Fibroblast of skin of left biceps (primary cell): Measurements from ENCODE around the gene ADD3.
"Not testable (repeated sequence)": the region's sequence is repeated elsewhere in the genome, so short reads cannot be mapped to it uniquely, and the experiment has no call there.

Experiments
- DNase-seq, 2 experiments: peaks; one replicate each; pipeline ENCODE4 v3.0.0-alpha.2; 2013; ENCODE audit warnings: low read depth in 2 of 2

Gene ADD3

GRCh38 chr10:110107430-110107829 is 99.6 kb downstream of the ADD3 start:
- DNase-seq: no peak

DNA sequence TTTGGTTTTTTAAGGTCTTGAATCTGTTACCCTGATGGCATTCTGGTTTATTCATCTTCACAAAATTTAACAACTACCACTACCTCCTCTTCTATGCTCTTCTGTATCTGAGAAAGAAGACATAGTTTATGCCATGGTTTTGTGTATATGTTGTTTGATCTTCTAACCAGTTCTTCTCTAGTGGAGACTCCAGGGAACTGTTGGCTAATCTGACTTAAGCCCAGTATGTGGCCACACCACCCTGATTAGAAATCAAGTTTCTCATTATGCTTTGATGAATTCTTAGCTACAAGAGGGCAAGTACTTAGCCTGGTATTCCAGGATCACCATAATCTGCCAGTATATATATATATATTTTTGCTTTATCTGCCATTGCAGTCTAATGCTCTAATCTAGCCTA is 100.1 kb downstream of the ADD3 start:
- DNase-seq: no peak

GRCh38 chr10:110109511-110109910 is 101.7 kb downstream of the ADD3 start:
- DNase-seq: no peak

- no peak for DNase-seq
These were observed 102.6 kb downstream of the ADD3 start for GRCh38 chr10:110110338-110110737.

DNA sequence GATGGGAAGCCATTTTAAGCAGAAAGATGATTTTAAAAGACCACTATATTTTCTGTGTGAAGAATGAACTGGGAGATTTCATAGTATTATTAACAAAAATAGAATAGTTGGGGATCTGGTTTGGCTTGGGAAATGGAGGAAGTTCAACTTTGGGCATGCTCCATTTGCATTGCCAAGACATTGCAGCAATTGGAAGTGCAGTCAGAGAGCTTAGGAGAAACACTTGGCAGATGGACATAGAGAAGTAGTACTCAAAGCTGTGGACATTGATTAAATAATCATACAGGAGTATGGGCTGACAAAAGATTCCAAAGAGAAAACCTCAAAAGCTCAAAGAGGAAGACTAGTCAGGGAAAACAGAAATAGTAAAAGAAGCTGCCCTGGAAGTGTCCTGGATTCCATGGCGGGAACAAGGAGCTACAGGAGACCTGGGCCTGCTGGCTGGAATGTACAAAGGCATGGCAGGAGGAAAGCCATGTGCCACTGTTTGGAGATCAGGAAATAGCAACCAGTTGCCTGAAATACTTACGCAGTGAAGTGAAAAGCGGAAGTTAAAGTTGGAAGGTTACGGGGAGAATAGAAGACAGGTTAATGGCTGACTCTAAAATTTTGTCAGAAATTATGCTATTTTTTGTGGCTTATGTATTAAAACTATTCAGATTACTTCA is 106.0 kb downstream of the ADD3 start:
- no peak for DNase-seq

- DNase-seq: not testable (repeated sequence)
These were observed 106.9 kb downstream of the ADD3 start for GRCh38 chr10:110114668-110115067.

DNA sequence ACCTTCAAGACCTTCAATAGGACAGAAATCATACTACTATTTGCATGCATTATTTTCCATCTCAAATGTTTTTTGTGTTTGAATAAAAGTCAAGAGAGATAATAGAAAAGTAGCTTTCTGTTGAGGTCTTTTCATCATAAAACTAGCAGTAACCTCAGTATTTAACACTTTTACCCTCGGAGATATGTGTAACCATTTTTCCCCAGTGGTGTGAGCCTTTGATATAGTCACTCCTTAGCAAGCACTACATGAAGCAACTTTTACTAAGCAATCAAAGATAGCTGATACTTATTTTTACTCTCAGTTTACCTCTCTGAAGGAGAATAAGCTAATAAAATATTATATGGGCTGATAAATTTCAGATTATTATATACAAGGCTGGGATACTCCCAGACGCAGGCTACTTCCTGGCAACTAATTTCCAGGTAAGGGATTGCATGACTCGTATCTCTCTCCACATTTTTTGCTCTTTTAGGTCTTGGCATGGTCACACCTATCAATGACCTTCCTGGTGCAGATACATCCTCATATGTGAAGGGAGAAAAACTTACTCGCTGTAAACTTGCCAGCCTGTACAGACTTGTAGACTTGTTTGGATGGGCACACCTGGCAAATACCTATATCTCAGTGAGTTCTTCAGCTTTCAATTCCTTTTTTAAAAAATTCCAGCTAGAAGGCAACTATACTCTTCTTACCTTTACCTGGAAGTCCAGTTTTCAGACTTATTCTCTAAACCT is 108.2 kb downstream of the ADD3 start:
- DNase-seq: no peak

GRCh38 chr10:110118891-110119621 is 111.3 kb downstream of the ADD3 start:
- no peak for DNase-seq

DNA sequence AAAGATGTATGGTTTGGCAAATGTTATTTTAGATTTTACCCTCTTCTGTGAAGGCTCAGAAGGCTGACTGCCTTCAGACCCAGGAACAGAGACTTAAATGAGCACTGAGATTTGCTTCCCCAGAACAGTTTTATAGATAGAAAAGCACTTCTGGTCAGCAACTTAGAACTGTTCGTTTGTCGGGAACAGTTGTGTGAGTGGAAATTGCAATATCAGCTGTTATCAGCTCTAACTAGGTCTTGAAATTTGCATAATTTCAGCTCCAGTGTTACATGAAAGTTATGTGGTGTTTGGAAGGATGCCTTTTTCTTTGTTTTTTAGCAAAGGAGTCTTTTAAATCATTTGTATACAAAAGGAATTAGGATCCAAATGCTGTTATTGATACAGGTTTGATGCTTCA is 115.8 kb downstream of the ADD3 start:
- no peak for DNase-seq

- no peak for DNase-seq
These were observed 121.7 kb downstream of the ADD3 start for GRCh38 chr10:110129490-110129889.

- DNase-seq: no peak
These were observed 127.1 kb downstream of the ADD3 start for GRCh38 chr10:110134917-110135316.

- DNase-seq: not testable (repeated sequence)
These were observed 128.1 kb downstream of the ADD3 start for GRCh38 chr10:110135836-110136235.

DNA sequence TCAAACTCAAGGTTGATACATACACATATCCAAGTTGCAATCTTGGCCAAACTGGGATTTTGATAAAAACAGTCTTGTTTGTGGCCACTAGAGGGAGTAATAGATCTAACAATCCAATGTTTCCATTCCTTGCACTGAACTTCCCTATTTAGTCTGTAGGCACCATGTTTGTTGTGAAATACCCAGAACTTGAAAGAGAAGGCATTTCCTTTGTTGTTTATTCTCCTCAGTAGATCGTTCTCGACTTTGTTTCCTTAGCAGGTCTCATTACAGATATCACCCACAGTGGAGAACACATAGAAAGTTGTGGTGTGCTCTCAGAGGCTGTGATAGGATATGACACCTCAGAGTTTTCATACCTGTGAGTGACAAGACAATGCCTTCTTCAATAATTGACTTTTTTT is 129.4 kb downstream of the ADD3 start:
- peak; percentile 33 to 45 for DNase-seq

- peak; percentile 29 to 36 for DNase-seq
These were observed 130.5 kb downstream of the ADD3 start for GRCh38 chr10:110138197-110138812.

DNA sequence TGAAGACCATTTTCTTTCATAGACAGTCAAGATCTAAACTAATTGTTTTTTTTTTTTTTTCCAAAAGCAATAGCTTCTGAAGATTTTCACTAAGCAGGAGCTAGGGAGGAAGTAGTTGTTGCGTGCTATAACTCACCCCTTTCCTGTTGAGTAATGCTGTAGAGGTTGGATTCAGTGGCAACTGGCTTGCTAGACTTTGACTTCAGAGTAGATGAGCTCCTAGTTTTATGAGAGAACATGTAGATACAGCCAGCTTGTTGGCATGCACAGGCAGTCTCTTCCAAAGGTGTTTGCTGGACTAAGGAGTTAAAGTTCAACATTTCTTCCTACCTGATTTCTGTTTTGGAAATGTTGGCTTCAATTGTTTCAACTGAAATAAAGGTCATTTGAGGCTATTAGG is 133.4 kb downstream of the ADD3 start:
- no peak for DNase-seq

- no peak for DNase-seq
These were observed 134.3 kb downstream of the ADD3 start for GRCh38 chr10:110141871-110142635.

GRCh38 chr10:110142965-110143364 is 135.2 kb downstream of the ADD3 start:
- no peak for DNase-seq

DNA sequence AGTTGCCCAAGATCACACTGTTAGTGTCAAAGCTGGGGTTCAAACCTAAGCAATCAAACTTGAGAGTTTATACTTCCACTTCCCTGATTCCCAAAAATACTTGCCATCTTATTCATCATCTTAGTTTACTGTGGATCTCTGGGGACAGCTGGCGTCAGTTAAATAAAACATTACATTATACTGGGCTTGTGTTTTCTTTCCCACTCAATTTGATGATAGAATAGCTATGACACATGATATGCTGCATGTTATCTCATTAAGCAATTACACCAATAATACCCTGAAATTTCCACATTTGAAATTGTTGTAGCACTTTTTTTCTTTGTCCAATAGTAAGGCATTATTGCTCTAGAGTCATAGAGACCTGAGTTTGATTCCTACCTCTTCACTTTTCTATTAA is 136.7 kb downstream of the ADD3 start:
- DNase-seq: no peak

- no peak for DNase-seq
These were observed 140.2 kb downstream of the ADD3 start for GRCh38 chr10:110147961-110148360.

DNA sequence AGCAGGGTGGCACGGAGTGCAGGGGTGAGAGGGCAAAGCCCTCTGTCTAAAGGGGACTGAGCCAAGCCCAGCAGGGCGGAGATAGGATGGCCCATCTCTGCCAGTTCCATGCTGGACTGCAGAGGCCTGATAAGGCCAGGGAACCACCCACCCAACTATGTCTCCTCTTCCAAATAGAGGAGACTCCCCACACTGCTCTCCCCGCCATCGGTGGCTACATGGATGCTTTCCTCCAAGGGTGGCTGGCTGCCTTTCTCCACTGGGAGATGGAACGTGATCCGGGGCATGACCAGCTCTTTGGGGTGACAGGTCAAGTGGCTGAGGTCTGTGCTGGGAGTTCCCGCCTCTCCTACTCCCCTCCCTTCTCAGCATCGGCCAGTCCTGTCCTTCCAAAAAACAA is 141.5 kb downstream of the ADD3 start:
- DNase-seq: no peak

DNA sequence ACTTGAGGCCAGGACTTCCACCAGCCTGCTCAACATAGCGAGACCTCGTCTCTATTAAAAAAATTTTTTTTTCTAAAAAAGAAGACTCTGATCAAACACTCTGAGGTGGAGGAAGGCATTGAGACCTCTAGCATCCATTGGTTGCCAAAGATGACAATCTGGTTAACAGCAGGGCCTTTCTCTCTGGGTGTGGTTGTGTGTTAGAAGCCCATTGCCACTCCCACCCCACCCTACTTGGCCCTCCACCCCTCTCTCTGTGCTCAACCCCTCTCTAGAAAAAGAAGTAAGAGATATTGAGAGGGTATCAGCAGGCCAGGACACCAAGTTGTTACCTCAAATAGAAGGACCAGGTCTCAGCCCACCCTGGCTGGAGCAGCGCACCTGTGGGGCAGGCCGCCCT is 142.3 kb downstream of the ADD3 start:
- no peak for DNase-seq

DNA sequence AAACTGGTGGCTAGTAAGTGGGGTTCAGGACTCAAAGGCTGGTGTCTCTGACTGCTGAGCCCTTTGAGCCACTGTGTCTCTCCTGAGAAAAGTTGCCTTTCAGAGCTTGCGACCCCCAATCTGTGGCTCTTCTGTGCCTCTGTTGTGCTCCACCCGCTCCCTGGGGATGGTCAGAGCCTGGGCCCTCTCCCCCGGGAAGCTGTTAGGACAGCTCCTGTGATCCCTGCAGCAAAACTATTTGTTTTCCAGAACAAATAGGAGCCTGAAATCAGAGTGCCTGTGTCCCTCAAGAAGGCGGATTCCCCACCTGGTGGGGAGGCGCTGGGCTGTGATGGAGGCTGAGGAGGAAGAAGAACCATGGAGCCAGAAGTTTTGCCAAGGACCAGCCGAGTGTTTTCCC is 143.2 kb downstream of the ADD3 start:
- no peak for DNase-seq
